ENCODE results near the gene SUCLG2.

The SUCLG2 gene

GRCh38 chr3:67559029-67559605 lies 95.3 kb downstream of the SUCLG2 start:
- TF ChIP-seq, protein P1, sequence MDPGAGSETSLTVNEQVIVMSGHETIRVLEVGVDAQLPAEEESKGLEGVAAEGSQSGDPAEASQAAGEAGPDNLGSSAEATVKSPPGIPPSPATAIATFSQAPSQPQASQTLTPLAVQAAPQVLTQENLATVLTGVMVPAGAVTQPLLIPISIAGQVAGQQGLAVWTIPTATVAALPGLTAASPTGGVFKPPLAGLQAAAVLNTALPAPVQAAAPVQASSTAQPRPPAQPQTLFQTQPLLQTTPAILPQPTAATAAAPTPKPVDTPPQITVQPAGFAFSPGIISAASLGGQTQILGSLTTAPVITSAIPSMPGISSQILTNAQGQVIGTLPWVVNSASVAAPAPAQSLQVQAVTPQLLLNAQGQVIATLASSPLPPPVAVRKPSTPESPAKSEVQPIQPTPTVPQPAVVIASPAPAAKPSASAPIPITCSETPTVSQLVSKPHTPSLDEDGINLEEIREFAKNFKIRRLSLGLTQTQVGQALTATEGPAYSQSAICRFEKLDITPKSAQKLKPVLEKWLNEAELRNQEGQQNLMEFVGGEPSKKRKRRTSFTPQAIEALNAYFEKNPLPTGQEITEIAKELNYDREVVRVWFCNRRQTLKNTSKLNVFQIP (CRISPR knock-in tag; IDR thresholded peaks at IDR 0.05; ENCODE audit: borderline replicate concordance, low read depth), result no peak
- TF ChIP-seq OSR1 (CRISPR knock-in tag; IDR thresholded peaks at IDR 0.05) (no peak), PATZ1 (CRISPR knock-in tag; IDR thresholded peaks at IDR 0.05; ENCODE audit: borderline replicate concordance) (no peak), SNAI2 (CRISPR knock-in tag; IDR thresholded peaks at IDR 0.05) (no peak), RARB (CRISPR knock-in tag; IDR thresholded peaks at IDR 0.05) (no peak), ZFP30 (CRISPR knock-in tag; IDR thresholded peaks at IDR 0.05) (no peak), GLIS3 (CRISPR knock-in tag; IDR thresholded peaks at IDR 0.05) (no peak), ESRRG (CRISPR knock-in tag; IDR thresholded peaks at IDR 0.05) (no peak), ZNF565 (CRISPR knock-in tag; conservative IDR thresholded peaks at IDR 0.05; ENCODE audit: low read depth) (no peak), ZFP3 (CRISPR knock-in tag; IDR thresholded peaks at IDR 0.05) (no peak)
- no peak for ATAC-seq

- no peak for TF ChIP-seq SNAI2 (CRISPR knock-in tag; IDR thresholded peaks at IDR 0.05)
- TF ChIP-seq PPARA (CRISPR knock-in tag; IDR thresholded peaks at IDR 0.05; ENCODE audit: borderline replicate concordance), result no peak
- no peak for TF ChIP-seq ISL1 (CRISPR knock-in tag; IDR thresholded peaks at IDR 0.05)
- no peak for TF ChIP-seq ZFP30 (CRISPR knock-in tag; IDR thresholded peaks at IDR 0.05)
- no peak for TF ChIP-seq ZNF8 (CRISPR knock-in tag; IDR thresholded peaks at IDR 0.05)
- TF ChIP-seq ZC3H10 (CRISPR knock-in tag; IDR thresholded peaks at IDR 0.05), result no peak
- TF ChIP-seq ZNF70 (CRISPR knock-in tag; IDR thresholded peaks at IDR 0.05), result no peak
- TF ChIP-seq PATZ1 (CRISPR knock-in tag; IDR thresholded peaks at IDR 0.05; ENCODE audit: borderline replicate concordance), result no peak
- TF ChIP-seq ARNTL (CRISPR knock-in tag; IDR thresholded peaks at IDR 0.05; ENCODE audit: borderline replicate concordance, low read depth), result no peak
- ATAC-seq, result no peak
Observed at GRCh38 chr3:67558426-67558825, 96.0 kb downstream of the SUCLG2 start.

- ATAC-seq, result no peak
- TF ChIP-seq CSDC2 (CRISPR knock-in tag; IDR thresholded peaks at IDR 0.05) (no peak), TOX (CRISPR knock-in tag; IDR thresholded peaks at IDR 0.05; ENCODE audit: borderline replicate concordance) (no peak)
Observed at GRCh38 chr3:67557848-67558355, 96.5 kb downstream of the SUCLG2 start.

DNA sequence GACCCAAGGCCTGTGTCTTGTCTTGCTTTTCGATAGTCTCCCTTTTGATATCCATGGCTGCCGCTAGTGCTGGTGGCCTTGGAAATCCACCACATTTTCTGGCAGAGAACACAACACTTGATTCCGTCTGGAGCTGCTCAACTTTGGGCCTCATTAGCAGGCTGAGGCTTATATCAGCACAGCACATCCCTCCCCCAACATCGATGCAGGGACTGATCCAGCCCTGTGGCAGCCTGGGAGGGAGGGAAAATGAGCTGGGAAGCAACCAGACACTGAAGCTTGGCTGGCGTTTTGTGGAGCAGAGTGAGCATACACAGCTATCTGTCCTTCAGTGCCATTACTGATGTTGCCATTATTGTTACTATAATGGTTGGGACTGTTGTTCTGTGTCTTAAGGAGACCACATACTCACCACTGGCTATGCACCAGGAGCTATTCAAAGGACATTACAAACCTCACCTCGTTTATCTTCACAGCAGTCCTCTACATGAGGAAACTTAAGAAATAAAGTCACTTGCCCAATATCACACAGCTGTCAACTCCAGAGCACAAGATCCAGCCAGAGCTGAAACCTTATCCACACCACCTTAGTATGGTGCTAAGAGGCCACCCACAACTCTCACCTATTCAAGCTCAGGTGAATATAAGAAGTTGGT lies 102.9 kb downstream of the SUCLG2 start:
- TF ChIP-seq CSRNP3 (CRISPR knock-in tag; IDR thresholded peaks at IDR 0.05) (no peak), GLIS3 (CRISPR knock-in tag; IDR thresholded peaks at IDR 0.05) (no peak)
- ATAC-seq, result no peak

GRCh38 chr3:67550541-67550940 lies 103.9 kb downstream of the SUCLG2 start:
- no peak for ATAC-seq
- no peak for TF ChIP-seq PATZ1 (CRISPR knock-in tag; IDR thresholded peaks at IDR 0.05; ENCODE audit: borderline replicate concordance)
- no peak for TF ChIP-seq SNAI2 (CRISPR knock-in tag; IDR thresholded peaks at IDR 0.05)
- TF ChIP-seq ZNF70 (CRISPR knock-in tag; IDR thresholded peaks at IDR 0.05), result no peak
- no peak for TF ChIP-seq ISL1 (CRISPR knock-in tag; IDR thresholded peaks at IDR 0.05)
- TF ChIP-seq, protein P1 (CRISPR knock-in tag; IDR thresholded peaks at IDR 0.05; ENCODE audit: borderline replicate concordance, low read depth), result no peak
- TF ChIP-seq TCF4 (CRISPR knock-in tag; IDR thresholded peaks at IDR 0.05; ENCODE audit: borderline replicate concordance), result no peak
- TF ChIP-seq ZFP30 (CRISPR knock-in tag; IDR thresholded peaks at IDR 0.05), result no peak
- TF ChIP-seq CSRNP3 (CRISPR knock-in tag; IDR thresholded peaks at IDR 0.05), result no peak
- TF ChIP-seq RARB (CRISPR knock-in tag; IDR thresholded peaks at IDR 0.05), result no peak

Data from SK-N-SH treated with all-trans-retinoic acid at 6 μM for 48 hours (cell line).